Measurements from ENCODE around the gene RPTOR. TPM values are rescaled to one million over a fixed set of nuclear protein-coding genes. Genes with fewer than 3 reads are reported as not detected.

RPTOR gene
- total RNA-seq, 1 donor, result 30.0 TPM

GRCh38 chr17:80775863-80776262 lies 231.2 kb downstream of the RPTOR start:
- no peak overlapping the region for H3K4me3 ChIP-seq (ENCODE audit: low read depth, low read length)
- TF ChIP-seq CTCF (IDR thresholded peaks at IDR 0.05; ENCODE audit: insufficient read depth, low read length), result no peak
- no peak for DNase-seq (ENCODE audit: low read depth)

- H3K4me3 ChIP-seq (ENCODE audit: low read depth, low read length), result no peak overlapping the region
- TF ChIP-seq CTCF (IDR thresholded peaks at IDR 0.05; ENCODE audit: insufficient read depth, low read length), result no peak
- no peak for DNase-seq (ENCODE audit: low read depth)
These were observed 232.6 kb downstream of the RPTOR start for GRCh38 chr17:80777274-80777673.

GRCh38 chr17:80778716-80779115 lies 234.1 kb downstream of the RPTOR start:
- no peak for DNase-seq (ENCODE audit: low read depth)
- no peak for TF ChIP-seq CTCF (IDR thresholded peaks at IDR 0.05; ENCODE audit: insufficient read depth, low read length)
- no peak overlapping the region for H3K4me3 ChIP-seq (ENCODE audit: low read depth, low read length)

GRCh38 chr17:80779336-80779735 lies 234.7 kb downstream of the RPTOR start:
- DNase-seq (ENCODE audit: low read depth), result no peak
- no peak overlapping the region for H3K4me3 ChIP-seq (ENCODE audit: low read depth, low read length)
- TF ChIP-seq CTCF (IDR thresholded peaks at IDR 0.05; ENCODE audit: insufficient read depth, low read length), result no peak

GRCh38 chr17:80779961-80780380 lies 235.3 kb downstream of the RPTOR start:
- DNase-seq (ENCODE audit: low read depth), result peak; percentile 93
- TF ChIP-seq CTCF (IDR thresholded peaks at IDR 0.05; ENCODE audit: insufficient read depth, low read length), result no peak
- no peak overlapping the region for H3K4me3 ChIP-seq (ENCODE audit: low read depth, low read length)

GRCh38 chr17:80780381-80781198 lies 236.0 kb downstream of the RPTOR start:
- no peak overlapping the region for H3K4me3 ChIP-seq (ENCODE audit: low read depth, low read length)
- no peak for DNase-seq (ENCODE audit: low read depth)
- no peak for TF ChIP-seq CTCF (IDR thresholded peaks at IDR 0.05; ENCODE audit: insufficient read depth, low read length)

All from fibroblast of the aortic adventitia (primary cell).